Ramos (cell line): ENCODE measurements around the gene TNRC6A.
"Not testable (repeated sequence)": the region's sequence is repeated elsewhere in the genome, so short reads cannot be mapped to it uniquely, and the experiment has no call there.

ENCODE experiments used
- in situ Hi-C: fragments of 300-500 bp; cut with MboI; formaldehyde crosslinking; loops from one replicate; pipeline ENCODE4 v1.14.3; 2022; ENCODE audit warnings: low sequenced_read_pairs; ENCODE audit not compliant: unreplicated experiment

Gene TNRC6A

DNA sequence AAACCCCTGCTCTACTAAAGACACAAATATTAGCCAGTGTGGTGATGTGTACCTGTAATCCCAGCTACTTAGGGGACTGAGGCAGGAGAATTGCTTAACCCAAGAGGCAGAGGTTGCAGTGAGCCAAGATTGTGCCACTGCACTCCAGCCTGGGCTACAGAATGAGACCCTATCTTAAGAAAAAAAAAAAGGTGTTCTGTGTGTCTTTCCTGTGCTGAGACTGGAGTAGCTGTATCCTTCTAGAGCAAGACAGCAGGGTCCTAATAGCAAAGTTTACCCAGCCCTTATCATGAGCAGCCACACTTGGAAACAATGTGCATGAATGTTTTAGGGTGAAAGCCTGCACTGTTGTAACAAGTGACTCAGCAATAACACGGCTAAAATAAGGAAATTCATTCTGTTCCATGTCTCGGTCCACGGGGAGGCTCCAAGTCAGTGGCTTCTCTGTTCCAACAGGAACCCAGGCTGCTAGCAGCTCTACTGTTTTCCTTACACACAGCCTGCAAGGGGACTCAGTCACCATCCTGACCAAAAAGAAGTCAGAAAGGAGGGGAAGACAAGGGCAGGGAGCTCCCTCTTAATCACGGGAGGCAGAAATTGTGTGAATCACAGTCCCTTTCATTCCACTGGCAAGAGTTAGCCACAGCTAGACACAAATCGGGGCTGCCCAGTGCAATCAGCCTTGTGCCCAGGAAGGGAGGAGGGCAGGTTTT, 109.3 kb downstream of the TNRC6A start:
- in situ Hi-C loops, result no loop called here

DNA sequence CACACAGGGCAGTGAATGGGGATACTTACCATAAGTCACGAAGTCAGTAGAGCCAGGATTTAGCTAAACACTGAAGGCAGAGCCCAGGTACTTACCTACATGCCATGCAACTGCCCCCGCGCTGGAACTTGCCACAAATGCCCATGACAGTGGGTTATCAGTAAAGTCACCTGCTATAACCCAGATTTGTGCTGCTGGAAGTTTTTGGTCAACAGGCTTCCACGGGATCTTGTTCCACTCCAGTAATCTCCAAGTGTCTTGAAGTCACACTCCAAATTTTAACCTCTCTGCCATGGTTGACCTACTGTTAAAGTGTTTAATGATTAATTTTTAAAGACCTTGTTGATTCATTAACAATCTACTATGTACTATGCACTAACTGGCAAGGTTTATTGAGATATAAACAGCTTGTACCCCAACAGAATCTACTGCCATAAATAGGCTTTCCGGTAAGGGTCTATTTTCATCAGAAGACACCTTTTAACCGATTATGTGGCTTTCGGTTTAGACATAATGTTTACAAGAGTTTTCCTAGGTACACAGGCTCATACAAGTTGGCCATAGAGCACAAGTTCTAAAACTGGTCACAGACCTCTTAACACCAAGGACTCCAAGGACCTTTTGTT, 110.0 kb downstream of the TNRC6A start:
- in situ Hi-C loops, result no loop called here

DNA sequence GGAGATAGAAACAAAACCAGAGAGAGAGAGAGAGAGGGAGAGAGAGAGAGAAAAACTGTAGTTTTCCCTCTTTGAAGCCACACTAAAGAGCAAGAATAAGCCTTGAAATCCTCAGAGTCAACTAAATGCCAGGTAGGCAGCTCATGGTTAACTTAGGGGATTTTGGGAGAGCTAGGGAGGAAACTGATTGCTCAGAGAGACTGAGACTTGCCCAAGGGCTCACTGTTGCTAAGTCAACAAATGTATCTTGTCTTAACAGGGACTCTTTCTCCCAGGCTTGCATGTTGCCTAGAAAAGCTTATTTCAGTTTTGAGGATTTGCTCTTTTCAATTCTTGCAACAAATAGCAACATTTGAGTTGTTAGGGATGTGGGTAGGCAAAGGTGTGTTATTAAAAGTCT, 111.8 kb downstream of the TNRC6A start:
- in situ Hi-C loops, result no loop called here

DNA sequence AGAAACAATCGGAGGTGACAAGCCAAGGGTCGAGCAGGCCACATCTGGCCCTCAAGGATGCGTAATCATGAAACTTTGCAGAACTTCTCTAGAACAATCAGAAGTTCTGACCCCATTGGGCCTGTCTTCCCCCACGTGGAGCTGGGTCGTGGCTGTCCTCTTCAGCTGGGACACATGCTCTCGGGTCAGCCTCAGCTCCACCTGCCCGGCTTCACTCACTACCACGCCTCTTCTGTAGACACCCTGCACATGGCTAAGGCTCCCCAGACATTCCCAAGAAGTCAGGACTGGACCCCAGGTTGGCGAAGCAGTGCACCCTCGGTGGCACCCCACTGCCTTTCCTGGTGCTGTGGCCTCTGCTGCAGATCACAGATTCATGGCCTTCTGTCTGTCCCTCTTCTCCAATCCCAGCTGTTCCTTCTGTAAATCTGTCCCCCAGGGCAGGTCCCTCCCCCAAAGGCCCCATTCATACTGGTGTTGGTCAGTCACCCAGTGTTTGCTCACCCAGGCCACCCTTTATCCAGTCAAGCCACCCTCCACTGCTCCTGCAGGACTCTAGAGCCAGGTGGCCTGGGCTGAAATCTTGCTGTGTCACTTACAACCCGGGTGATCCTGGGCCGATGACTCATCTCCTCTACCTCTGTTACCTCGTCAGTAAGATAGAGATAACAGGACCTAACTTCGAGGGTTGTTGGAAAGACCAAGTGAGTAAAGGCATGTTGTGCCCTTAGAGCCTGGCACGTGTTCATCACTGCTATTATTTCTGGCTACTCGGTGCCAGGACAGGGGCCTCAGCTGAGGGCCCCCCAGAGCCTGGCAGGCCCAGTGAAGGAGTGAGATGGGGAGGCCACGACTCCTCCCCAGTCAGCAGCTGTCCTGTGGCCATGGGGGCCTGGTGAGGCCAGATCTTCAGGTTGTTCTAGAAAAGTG, 114.9 kb downstream of the TNRC6A start:
- in situ Hi-C loops, result no loop called here

DNA sequence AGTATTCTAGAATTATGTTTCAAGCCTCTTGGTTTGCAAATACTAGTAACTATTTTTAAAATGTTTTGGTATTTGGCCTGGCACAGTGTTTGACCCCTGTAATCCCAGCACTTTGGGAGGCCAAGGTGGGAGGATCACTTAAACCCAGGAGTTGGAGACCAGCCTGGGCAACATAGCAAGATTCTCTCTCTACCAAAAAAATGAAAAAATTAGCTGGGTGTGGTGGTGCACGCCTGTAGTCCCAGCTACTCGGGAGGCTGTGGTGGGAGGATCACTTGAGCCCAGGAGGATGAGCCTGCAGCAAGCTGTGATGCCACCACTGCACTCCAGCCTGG, 115.5 kb downstream of the TNRC6A start:
- in situ Hi-C loops, result not testable (repeated sequence)

DNA sequence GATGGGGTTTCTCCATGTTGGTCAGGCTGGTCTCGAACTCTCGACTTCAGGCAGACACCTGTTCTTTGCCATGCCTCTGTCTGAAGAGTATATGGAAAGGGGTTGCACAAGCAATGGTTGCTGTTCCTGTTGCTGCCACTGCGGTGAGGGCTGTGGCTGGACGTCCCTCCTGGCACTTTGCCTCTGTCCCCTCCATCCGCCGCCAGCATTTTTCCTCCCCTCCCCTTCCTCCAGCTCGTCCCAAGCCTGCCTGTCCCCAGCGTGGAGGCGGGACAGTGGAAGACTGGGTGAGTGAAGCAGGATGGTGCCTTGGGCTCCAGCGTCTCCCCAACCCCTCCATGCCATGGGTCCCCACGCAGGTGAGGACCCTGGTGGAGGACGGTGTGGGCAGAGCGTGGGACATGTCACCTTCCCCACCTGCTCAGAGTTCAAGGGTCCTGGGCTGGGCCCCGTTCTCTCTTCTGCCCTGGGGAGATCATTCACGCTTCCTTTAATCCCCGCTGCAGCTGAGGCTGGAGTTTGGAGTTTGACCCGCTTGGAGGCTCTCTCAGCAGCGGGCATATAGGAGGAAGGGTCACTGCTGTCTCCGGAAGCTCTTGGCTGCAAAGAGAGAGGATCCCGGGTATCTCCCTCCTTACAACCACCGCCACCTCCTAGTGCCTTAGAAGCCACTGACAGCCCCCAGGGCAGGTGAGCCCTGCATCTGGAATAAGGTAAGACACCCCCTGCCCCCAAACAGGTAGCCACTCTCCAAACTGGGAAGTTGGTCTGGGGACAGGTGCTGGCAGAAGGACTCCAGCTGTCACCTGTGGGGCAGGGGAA, 116.5 kb downstream of the TNRC6A start, which contains the start of gene SLC5A11:
SLC5A11 (plus strand) TSS at position 238 of the 822 bp plus-strand sequence. CDS start 12,681 bp downstream, outside the sequence.
- in situ Hi-C loops, result no loop called here

DNA sequence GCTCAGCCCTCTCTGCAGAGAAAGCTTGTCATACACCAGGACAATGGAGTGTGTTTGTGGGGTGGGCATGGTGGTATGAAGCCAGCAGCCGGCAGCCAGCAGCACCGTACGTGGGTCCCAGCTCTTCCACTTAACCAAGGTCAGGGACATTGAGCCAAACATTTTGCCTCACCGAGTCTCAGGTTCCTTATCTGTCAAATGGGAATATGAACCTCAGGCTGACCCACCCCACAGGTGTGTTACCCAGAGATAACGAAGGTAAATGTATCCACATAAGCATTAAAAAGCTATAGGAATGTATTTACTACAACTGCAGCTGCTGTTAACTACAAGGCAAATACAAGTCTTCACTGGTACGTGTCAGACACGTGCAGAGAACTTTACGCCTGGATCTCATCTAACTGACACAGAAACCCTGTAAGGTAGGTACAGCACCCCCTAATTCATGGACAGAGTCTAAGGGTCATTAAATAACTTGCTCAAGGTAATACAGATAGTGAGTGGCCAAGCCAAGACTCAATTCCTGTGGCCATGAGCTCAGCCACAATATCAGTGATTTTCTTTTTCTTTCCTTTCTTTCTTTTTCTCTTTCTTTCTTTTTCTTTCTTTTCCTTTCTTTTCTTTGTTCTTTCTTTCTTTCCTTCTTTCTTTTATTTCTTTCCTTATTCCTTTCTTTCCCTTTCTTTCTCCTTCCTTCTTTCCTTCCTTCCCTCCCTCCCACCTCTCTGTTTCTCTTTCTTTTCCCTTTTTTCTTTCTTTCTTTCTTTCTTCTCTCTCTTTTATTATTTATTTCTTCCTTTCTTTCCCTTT, 117.3 kb downstream of the TNRC6A start:
- in situ Hi-C loops, result no loop called here

DNA sequence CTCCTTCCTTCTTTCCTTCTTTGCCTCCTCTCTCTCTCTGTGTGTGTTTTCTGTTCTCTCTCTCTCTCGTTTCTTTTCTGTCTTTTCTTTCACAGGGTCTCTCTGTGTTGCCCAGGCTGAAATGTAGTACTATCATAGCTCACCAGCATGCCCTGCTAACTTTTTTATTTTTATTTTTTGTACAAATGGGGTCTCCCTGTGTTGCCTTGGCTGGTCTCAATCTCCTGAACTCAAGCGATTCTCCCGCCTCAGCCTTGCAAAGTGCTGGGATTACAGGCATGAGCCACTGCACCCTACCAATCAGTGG, 117.9 kb downstream of the TNRC6A start:
- in situ Hi-C loops, result no loop called here

DNA sequence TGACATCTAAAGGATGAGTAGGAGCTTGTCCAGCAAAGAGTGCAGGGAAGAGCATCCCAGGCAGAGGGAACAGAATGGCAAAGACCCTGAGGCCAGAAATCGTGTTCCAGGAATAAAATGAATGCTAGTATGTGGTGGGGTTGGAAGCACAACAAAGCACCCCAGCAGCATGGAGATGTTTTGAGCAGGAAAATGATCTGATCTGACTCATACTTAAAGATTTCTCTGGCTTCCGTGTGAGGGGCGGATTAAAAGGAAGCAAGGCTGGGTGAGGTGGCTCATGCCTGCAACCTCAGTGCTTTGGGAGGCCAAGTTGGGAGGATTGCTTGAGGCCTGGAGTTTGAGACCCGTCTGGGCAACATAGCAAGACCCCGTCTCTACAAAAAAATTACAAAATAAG, 118.6 kb downstream of the TNRC6A start:
- in situ Hi-C loops, result no loop called here

DNA sequence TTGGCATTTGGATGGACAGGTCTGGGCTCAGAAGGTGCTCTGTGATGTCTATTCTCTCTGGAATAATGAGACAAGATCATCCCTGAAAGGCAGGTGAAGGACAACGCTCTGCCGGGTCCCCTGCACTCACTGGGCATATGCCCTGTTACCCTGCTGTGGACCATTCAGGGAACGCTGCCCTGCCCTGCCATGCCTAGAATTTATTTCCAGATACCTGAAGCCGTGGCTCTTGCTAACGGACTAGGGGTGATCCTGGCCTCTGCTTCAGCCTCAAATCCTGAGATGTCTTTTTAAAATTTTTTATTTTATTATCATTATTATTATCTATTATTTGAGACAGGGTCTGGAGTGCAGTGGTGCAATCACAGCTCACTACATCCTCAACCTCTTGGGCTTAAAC, 120.2 kb downstream of the TNRC6A start:
- in situ Hi-C loops, result no loop called here

DNA sequence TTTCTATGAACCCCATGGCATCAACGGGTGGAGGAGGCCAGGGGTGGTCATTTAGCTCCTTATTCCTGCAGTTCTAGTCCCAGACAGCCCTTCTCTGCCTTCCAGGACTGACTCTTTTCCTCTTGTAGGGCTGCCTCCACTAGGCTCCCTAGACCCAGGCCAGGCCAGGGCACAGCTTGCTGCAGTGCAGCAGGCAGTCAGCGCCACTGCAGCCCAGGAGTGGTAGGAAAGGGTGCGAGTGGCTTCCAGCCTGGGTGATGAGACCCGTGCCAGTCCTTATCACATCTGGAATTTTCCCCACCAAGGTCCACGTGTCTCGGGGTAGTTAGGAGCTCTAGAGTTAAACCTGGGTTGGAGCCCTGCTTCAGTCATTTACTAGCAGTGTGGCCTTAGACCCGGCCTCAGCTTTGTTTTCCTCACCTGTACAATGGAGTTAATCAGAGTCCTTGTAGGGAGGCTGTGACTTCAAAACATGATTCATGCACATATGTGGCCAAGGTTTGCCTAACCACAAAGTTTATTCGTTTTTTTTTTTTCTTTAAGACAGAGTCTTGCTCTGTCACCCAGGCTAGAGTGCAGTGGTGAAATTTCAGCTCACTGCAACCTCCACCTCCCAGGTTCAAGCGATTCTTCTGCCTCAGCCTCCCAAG, 121.0 kb downstream of the TNRC6A start:
- in situ Hi-C loops, result no loop called here

DNA sequence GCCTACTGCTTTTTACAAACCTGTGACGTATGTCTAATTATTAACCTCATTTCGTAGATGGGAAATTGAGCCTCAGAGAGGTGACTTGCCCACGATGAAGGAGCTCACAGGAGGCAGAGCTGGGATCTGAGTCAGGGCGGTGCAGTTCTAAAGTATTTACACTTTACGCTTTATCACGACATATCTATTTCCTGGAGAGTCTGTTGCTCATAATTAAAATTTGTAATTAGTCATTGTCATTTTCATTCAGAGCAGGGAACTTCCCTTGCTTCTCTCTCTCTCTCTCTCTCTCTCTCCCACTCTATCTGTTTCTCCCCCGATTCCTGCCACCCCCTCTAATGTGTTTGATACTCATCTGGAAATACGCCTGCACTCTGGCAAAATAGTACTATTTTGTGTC, 122.2 kb downstream of the TNRC6A start:
- in situ Hi-C loops, result no loop called here

DNA sequence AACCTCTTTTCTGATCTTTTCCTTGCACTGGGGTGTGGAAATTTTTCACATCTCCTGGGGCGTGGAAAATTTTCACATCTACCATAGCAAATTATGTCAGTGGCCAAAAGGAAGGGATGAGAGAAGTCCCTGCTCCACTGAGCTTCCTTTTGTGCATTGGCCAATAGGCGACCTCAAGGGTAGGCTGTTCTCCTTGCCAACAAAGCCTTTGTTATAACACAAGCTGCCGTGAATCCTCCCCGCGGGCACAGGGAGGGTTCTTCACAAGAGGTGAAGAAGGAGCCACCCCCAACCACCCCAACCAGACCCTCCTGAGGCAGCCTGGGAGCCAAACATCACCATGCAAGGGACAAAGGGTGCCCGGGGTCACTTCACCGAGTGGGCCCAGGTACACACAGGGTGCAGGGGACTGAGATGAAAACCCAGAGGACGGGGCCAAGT, 122.8 kb downstream of the TNRC6A start:
- in situ Hi-C loops, result no loop called here

DNA sequence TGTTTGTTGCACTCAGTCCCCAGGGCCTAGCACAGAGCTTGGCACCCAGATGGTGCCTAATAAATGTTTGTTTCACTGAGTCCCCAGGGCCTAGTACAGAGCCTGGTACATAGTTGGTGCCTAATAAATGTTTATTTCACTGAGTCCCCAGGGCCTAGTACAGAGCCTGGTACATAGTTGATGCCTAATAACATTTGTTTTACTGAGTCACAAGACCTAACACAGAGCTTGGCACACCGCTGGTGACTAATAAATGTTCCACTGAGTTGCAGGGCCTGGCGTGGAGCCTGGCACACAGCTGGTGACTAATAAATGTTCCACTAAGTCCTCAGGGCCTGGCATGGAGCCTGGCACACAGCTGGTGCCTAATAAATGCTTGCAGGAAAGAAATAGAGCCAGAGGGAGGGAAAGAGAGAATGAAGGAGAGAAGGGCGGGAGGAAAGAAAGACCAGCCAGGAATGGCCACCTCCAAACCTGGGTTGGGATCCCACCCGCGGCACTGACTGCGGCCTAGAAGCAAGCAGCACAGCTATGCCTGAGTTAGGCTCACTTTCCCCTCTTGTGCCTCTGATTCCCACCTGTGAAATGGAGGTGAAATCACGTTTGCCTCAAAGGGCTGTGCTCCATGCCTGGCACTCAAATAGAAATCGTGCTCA, 123.8 kb downstream of the TNRC6A start:
- in situ Hi-C loops, result no loop called here

DNA sequence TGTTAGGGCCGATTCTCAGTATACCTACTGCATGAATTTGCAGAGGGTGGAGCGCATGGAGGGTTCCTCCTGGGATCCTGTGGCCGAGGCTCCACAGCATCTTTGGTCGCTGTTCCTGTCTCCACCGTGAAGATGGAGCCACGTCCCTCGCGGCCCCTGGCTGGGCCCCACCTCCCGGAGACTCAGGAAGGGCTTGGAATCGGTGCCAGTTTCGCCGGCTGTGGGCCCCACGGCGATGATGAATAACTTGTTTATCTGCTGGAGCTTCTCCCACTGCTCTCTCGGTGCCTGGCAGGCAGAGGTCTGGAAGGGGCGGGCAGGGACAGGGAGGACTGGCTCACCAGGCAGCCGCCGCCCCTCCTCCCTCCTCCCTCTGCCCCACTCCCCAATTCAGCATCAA, 124.4 kb downstream of the TNRC6A start:
- in situ Hi-C loops, result no loop called here

DNA sequence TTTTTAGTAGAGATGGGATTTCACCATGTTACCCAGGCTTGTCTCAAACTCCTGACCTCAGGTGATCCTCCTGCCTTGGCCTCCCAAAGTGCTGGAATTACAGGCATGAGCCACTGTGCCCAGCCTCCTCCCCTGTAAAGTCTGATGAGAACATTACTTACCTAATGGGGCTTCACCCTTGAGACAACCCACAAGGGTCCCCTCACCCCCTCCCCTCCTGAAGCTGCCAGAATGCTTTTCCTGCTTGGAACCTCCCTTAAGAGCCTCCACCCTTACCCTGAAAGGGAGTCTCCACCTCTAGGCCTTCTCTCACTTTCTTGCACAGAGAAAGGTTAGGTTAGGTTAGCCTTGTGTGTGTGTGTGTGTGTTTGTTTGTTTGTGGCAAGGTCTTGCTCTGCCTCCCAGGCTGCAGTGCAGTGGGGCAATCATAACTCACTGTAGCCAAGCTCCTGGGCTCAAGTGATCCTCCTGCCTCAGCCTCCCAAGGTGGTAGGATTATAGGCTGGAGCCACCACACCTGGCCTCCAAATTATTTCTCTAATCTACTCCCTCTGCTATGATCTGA, 125.2 kb downstream of the TNRC6A start:
- in situ Hi-C loops, result no loop called here

DNA sequence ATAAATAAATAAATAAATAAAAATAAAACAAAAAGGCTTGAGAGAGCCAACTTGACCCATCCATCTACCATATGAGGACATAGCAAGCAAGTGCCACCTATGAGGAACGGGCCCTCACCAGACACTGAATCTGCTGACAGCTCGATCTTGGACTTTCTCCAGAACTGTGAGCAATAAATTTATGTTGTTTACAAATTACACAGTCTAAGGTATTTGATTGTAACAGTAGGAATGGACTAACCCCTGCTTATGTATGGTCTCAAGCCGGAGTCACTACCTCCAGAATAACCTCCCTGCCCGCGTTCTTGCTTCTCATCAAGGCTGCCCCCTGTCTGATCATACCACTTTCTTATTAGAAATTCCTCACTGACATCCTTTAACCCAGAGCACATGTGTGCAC, 126.2 kb downstream of the TNRC6A start:
- in situ Hi-C loops, result no loop called here

DNA sequence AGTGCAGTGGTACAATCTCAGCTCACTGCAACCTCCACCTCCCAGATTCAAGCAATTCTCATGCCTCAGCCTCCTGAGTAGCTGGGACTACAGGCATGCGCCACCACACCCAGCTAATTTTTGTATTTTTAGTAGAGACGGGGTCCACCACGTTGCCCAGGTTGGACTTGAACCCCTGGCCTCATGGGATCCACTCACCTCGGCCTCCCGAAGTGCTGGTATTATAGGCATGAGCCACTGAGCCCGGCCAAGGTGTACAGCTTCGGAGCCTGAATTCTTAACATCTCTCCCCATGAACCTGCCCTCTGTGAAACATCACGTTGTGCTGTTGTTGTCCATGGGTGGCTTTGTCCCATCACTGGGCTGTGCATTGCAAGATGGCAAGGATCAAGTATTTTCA, 127.4 kb downstream of the TNRC6A start:
- in situ Hi-C loops, result not testable (repeated sequence)
